NCI-H2196 (cell line): ENCODE data around the gene CCN2.
A peak's percentile ranks its signal among the peaks of the same experiment; 100 is the strongest.
"Not testable (repeated sequence)": the region's sequence is repeated elsewhere in the genome, so short reads cannot be mapped to it uniquely, and the experiment has no call there.

Experiments
- DNase-seq: peaks from one replicate; lab custom pipeline; 2025; ENCODE audit not compliant: unreplicated experiment; lab: John Stamatoyannopoulos, UW

CCN2 gene

DNA sequence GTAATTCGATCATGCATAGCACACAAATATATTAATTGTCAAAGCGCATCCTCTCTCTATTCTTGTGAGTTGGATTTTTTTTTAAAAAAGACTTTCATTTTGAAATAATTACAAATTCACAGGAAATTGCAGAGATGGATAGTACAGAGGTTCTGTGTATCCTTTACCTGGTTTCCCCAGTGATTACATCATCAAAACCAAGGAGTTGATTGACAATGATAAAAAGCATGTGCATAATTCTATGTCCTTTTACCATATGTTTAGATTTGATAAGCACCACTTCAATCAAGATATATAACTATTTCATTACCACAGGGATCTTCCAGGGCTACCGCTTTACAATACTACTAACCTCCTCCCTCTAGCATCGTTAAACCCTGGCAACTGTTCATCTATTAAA lies 40.2 kb downstream of the CCN2 start:
- DNase-seq, result no peak

- DNase-seq, result no peak
These were observed 41.0 kb downstream of the CCN2 start for GRCh38 chr6:131910219-131910589.

DNA sequence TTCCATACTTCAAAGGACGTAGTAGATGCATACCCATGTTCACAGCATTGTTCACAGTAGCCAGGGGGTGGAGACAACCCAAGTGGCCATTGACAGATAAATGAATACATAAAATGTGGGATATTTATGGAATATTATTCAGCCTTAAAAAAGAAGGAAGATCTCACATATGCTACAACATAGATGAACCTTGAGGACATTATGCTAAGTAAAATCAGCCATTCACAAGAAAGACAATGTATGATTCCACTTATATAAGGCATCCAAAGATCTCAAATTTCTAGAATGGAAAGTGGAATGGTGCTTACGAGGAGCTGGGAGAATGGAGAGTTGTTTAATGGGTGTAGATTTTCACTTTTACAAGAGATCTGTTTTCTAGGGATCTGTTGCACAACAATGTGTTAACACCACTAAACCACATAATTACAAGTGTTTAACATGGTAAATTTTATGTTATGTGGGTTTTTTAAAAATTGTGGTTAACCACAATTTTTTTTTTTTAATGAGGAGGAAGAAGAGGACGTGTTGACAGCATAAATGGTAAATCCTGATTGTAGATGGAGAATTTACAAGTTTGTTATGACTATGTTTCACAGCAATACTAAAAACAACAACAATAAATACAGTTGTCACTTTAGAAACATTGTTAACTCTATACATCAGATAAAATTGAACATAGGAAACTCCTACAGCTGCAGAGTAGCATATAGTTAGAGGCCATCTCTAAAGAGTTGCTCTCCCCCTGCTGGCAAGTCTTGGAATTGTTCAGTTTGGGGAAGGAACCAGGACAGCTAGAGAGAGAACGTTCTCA lies 41.6 kb downstream of the CCN2 start:
- DNase-seq, result peak; percentile 83

- DNase-seq, result not testable (repeated sequence)
These were observed 42.4 kb downstream of the CCN2 start for GRCh38 chr6:131908787-131909186.

DNA sequence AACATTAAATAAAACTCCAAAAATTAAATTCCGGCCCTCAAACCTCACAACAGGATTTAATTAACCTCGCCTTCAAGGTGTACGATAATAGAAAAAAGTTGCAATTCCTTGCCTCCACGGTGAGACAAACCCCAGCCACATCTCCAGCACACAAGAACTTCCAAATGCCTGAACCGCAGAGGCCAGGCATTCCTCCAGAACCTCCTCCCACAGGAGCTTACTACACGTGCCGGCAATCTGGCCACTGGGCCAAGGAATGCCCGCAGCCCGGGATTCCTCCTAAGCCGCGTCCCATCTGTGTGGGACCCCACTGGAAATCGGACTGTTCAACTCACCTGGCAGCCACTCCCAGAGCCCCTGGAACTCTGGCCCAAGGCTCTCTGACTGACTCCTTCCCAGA lies 47.4 kb downstream of the CCN2 start:
- not testable (repeated sequence) for DNase-seq

DNA sequence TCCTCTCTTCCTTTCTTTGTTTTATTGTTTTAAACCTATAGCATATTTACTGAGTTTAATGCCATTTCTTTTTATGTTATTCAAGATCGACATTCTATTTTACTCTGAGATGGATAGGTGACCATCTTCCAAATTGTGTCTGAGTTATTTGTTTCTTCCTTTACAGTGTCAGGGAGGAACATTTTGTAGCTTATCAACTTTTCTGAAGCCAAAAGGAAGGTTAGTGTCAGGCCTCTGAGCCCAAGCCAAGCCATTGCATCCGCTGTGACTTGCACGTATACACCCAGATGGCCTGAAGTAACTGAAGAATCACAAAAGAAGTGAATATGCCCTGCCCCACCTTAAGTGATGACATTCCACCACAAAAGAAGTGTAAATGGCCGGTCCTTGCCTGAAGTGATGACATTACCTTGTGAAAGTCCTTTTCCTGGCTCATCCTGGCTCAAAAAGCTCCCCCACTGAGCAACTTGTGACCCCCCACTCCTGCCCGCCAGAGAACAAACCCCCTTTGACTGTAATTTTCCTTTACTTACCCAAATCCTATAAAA lies 49.8 kb downstream of the CCN2 start:
- not testable (repeated sequence) for DNase-seq

DNA sequence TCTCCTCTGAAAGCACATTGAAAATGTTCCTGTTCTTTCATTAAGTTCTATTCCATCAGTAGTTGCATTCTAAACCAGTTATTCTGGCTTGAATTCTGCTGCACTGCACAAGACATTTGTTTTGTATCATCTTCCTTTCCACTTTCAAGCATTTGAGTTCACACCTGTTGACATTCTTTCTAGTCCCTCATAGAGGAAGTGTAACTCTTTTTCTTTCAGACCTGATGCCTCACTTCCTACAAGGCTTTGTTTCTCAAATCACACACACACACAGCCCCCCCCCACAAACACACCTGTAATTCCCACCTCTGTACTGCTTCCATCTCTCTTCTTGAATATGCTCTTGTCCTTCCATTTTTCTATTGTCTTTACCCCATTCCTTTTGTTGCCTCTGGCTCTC lies 50.9 kb downstream of the CCN2 start:
- no peak for DNase-seq

- no peak for DNase-seq
These were observed 52.5 kb downstream of the CCN2 start for GRCh38 chr6:131898718-131899117.
